Mesenchymal stem cell (in vitro differentiated cells and primary cell): ENCODE results near the gene SYNE1.
A peak's percentile ranks its signal among the peaks of the same experiment; 100 is the strongest.

Experiments used
- DNase-seq: peaks from one replicate; pipeline ENCODE4 v3.0.0-alpha.2; 2013
- H2AFZ ChIP-seq: one replicate; pipeline ENCODE4 v1.6.1; 2013; ENCODE audit warnings: low read depth, mild to moderate bottlenecking, control low read depth, inconsistent platforms, low read length, moderate library complexity
- H2AK5ac ChIP-seq: 2 replicates; pipeline ENCODE4 v1.6.1; 2013; ENCODE audit warnings: low read length, moderate library complexity, mild to moderate bottlenecking, inconsistent platforms; ENCODE audit not compliant: severe bottlenecking
- H2BK120ac ChIP-seq: one replicate; pipeline ENCODE4 v1.6.1; 2013; ENCODE audit warnings: low read depth, mild to moderate bottlenecking, inconsistent platforms, low read length, moderate library complexity
- H2BK12ac ChIP-seq, 2 experiments: one replicate each; pipeline ENCODE4 v1.6.1; 2013; ENCODE audit warnings: inconsistent platforms in 2 of 2, low read length in 2 of 2, mild to moderate bottlenecking in 2 of 2, moderate library complexity in 2 of 2, control low read depth in 1 of 2
- H2BK15ac ChIP-seq: one replicate; pipeline ENCODE4 v1.6.1; 2013; ENCODE audit warnings: mild to moderate bottlenecking, low read depth, inconsistent platforms; ENCODE audit not compliant: poor library complexity, severe bottlenecking
- H2BK5ac ChIP-seq: 2 replicates; pipeline ENCODE4 v1.6.1; 2013; ENCODE audit warnings: low read depth, mild to moderate bottlenecking, low read length, control low read depth, inconsistent platforms; ENCODE audit not compliant: poor library complexity, severe bottlenecking
- H3K14ac ChIP-seq, 2 experiments: one replicate each; pipeline ENCODE4 v1.6.1; 2013; ENCODE audit warnings: inconsistent platforms in 2 of 2, low read length in 2 of 2, control low read depth in 1 of 2, mild to moderate bottlenecking in 1 of 2, moderate library complexity in 1 of 2
- H3K18ac ChIP-seq, 2 experiments: one replicate each; pipeline ENCODE4 v1.6.1; 2013; ENCODE audit warnings: inconsistent platforms in 2 of 2, low read length in 2 of 2, control low read depth in 1 of 2, low read depth in 1 of 2, mild to moderate bottlenecking in 1 of 2
- H3K23ac ChIP-seq, 2 experiments: one replicate each; pipeline ENCODE4 v1.6.1; 2013; ENCODE audit warnings: inconsistent platforms in 2 of 2, low read length in 2 of 2, mild to moderate bottlenecking in 2 of 2, moderate library complexity in 2 of 2, control low read depth in 1 of 2
- H3K27ac ChIP-seq: 2 replicates; pipeline ENCODE4 v1.5.1; 2013; ENCODE audit warnings: mild to moderate bottlenecking, moderate library complexity, low read length, control low read depth, inconsistent platforms; ENCODE audit not compliant: poor library complexity, severe bottlenecking
- H3K27me3 ChIP-seq, 2 experiments: 2 replicates each; pipeline versions ENCODE4 v1.6.1 to v1.7.0; 2013; ENCODE audit warnings: low read length in 2 of 2, mild to moderate bottlenecking in 2 of 2, moderate library complexity in 2 of 2, control low read depth in 1 of 2, inconsistent platforms in 1 of 2; ENCODE audit not compliant: control insufficient read depth in 1 of 2, insufficient read depth in 1 of 2
- H3K36me3 ChIP-seq, 2 experiments: 2 replicates each; pipeline versions ENCODE4 v1.6.1 to v1.7.0; 2013; ENCODE audit warnings: low read length in 2 of 2, control low read depth in 1 of 2, inconsistent platforms in 1 of 2, low read depth in 1 of 2, mild to moderate bottlenecking in 1 of 2; ENCODE audit not compliant: insufficient read depth in 2 of 2, control insufficient read depth in 1 of 2
- H3K4ac ChIP-seq, 2 experiments: one replicate each; pipeline ENCODE4 v1.6.1; 2013; ENCODE audit warnings: inconsistent platforms in 2 of 2, low read length in 2 of 2, mild to moderate bottlenecking in 2 of 2, moderate library complexity in 2 of 2, control low read depth in 1 of 2, low read depth in 1 of 2
- H3K4me1 ChIP-seq: 2 replicates; pipeline ENCODE4 v1.6.1; 2013; ENCODE audit warnings: low read depth, low read length, control low read depth; ENCODE audit not compliant: control insufficient read depth, insufficient read depth
- H3K4me2 ChIP-seq: 2 replicates; pipeline ENCODE4 v1.6.1; 2013; ENCODE audit warnings: low read length, mild to moderate bottlenecking, inconsistent platforms; ENCODE audit not compliant: poor library complexity, severe bottlenecking
- H3K4me3 ChIP-seq, 2 experiments: 2 replicates each; pipeline versions ENCODE4 v1.5.1 to v1.7.0; 2013; ENCODE audit warnings: low read length in 2 of 2, mild to moderate bottlenecking in 2 of 2, control low read depth in 1 of 2, low read depth in 1 of 2; ENCODE audit not compliant: insufficient read depth in 1 of 2
- H3K79me1 ChIP-seq: replicated peaks from 2 replicates; pipeline ENCODE4 v1.6.1; 2013; ENCODE audit warnings: mild to moderate bottlenecking, control low read depth, low read length, inconsistent platforms; ENCODE audit not compliant: poor library complexity, severe bottlenecking
- H3K9ac ChIP-seq: 2 replicates; pipeline ENCODE4 v1.7.0; 2013; ENCODE audit warnings: mild to moderate bottlenecking, low read length, moderate library complexity
- H3K9me3 ChIP-seq: 2 replicates; pipeline ENCODE4 v1.7.0; 2013; ENCODE audit warnings: mild to moderate bottlenecking, low read length; ENCODE audit not compliant: control insufficient read depth
- H4K8ac ChIP-seq: one replicate; pipeline ENCODE4 v1.6.1; 2013; ENCODE audit warnings: inconsistent platforms, mild to moderate bottlenecking, low read length, moderate library complexity
- H4K91ac ChIP-seq: one replicate; pipeline ENCODE4 v1.6.1; 2013; ENCODE audit warnings: mild to moderate bottlenecking, low read length, inconsistent platforms
- WGBS: methylation state at CpG from one replicate; pipeline ENCODE4 v1.1.7; 2013; ENCODE audit warnings: mixed read lengths; 5-methylcytosine and 5-hydroxymethylcytosine counted together

Gene SYNE1

GRCh38 chr6:152583888-152584287 lies 53.3 kb downstream of the SYNE1 start:
- WGBS: 93% methylated on average over 3 of the region's 3 CpGs
- Histone ChIP-seq H2BK15ac (no peak overlapping the region), H3K23ac (no peak overlapping the region), H4K91ac (no peak overlapping the region), H3K9ac (no peak overlapping the region), H3K4me3 (no peak overlapping the region), H3K27me3 (peaks cover 0 to 5% of the 10 kb centered on the region in 2 experiments), H2BK12ac (no peak overlapping the region), H3K4ac (no peak overlapping the region), H3K9me3 (no peaks in the 10 kb centered on the region), H3K27ac (no peak overlapping the region), H3K79me1 (no peaks in the 10 kb centered on the region), H2BK5ac (no peak overlapping the region), H3K36me3 (no peaks in the 10 kb centered on the region), H3K4me1 (no peaks in the 10 kb centered on the region), H2BK120ac (no peak overlapping the region), H3K14ac (no peak overlapping the region), H4K8ac (no peak overlapping the region), H3K18ac (no peak overlapping the region), H3K4me2 (no peak overlapping the region), H2AFZ (no peak overlapping the region), H2AK5ac (no peak overlapping the region)
- DNase-seq: no peak

GRCh38 chr6:152576525-152576924 lies 60.6 kb downstream of the SYNE1 start:
- H2BK5ac ChIP-seq: no peak overlapping the region
- no peak overlapping the region for H2BK120ac ChIP-seq
- no peak overlapping the region for H3K4ac ChIP-seq
- H2AK5ac ChIP-seq: no peak overlapping the region
- no CpG with 5 or more reads among the region's 1 CpG for whole genome bisulfite sequencing
- H3K27ac ChIP-seq: no peak overlapping the region
- H4K8ac ChIP-seq: no peak overlapping the region
- no peak overlapping the region for H2AFZ ChIP-seq
- H3K79me1 ChIP-seq: no peaks in the 10 kb centered on the region
- peak overlapping the region; percentile 9 for H3K9ac ChIP-seq
- no peak overlapping the region for H3K18ac ChIP-seq
- no peak overlapping the region for H4K91ac ChIP-seq
- peaks cover 0 to under 1% of the 10 kb centered on the region in 2 experiments for H3K27me3 ChIP-seq
- H3K4me1 ChIP-seq: no peaks in the 10 kb centered on the region
- no peaks in the 10 kb centered on the region for H3K9me3 ChIP-seq
- H2BK12ac ChIP-seq: no peak overlapping the region
- no peak overlapping the region for H3K4me2 ChIP-seq
- no peak overlapping the region for H3K14ac ChIP-seq
- no peak overlapping the region for H3K4me3 ChIP-seq
- H2BK15ac ChIP-seq: no peak overlapping the region
- no peak for DNase-seq
- no peak overlapping the region for H3K23ac ChIP-seq
- no peaks in the 10 kb centered on the region for H3K36me3 ChIP-seq

GRCh38 chr6:152575621-152576150 lies 61.5 kb downstream of the SYNE1 start:
- Histone ChIP-seq H2BK5ac (no peak overlapping the region), H4K8ac (no peak overlapping the region), H3K4me2 (no peak overlapping the region), H3K4me3 (no peak overlapping the region), H3K27me3 (peaks cover 0 to under 1% of the 10 kb centered on the region in 2 experiments), H3K4me1 (no peaks in the 10 kb centered on the region), H3K36me3 (no peaks in the 10 kb centered on the region), H4K91ac (no peak overlapping the region), H3K4ac (no peak overlapping the region), H3K14ac (no peak overlapping the region), H3K18ac (no peak overlapping the region), H2AFZ (no peak overlapping the region), H3K79me1 (no peaks in the 10 kb centered on the region), H3K9me3 (no peaks in the 10 kb centered on the region), H3K27ac (no peak overlapping the region), H3K9ac (peak overlapping the region; percentile 9), H2AK5ac (no peak overlapping the region), H3K23ac (no peak overlapping the region), H2BK120ac (no peak overlapping the region), H2BK15ac (no peak overlapping the region), H2BK12ac (no peak overlapping the region)
- WGBS: 62% methylated on average over 3 of the region's 4 CpGs
- peak; percentile 43 for DNase-seq

- WGBS: 65% methylated on average over 2 of the region's 2 CpGs
- no peak overlapping the region for H2AFZ ChIP-seq
- DNase-seq: no peak
These were observed 62.0 kb downstream of the SYNE1 start for GRCh38 chr6:152575161-152575560.

More at GRCh38 chr6:152575161-152575560, 62.0 kb downstream of the SYNE1 start:
- Histone ChIP-seq H3K4me1 (no peaks in the 10 kb centered on the region), H2BK5ac (no peak overlapping the region), H3K4me3 (no peak overlapping the region), H4K91ac (no peak overlapping the region), H3K9ac (no peak overlapping the region), H3K27me3 (peaks cover 0 to 6% of the 10 kb centered on the region in 2 experiments), H3K36me3 (no peaks in the 10 kb centered on the region), H3K9me3 (no peaks in the 10 kb centered on the region), H3K4ac (no peak overlapping the region), H2BK120ac (no peak overlapping the region), H3K27ac (no peak overlapping the region), H2BK12ac (no peak overlapping the region), H3K23ac (no peak overlapping the region), H3K18ac (no peak overlapping the region), H3K14ac (no peak overlapping the region), H2BK15ac (no peak overlapping the region), H2AK5ac (no peak overlapping the region), H3K79me1 (no peaks in the 10 kb centered on the region), H4K8ac (no peak overlapping the region), H3K4me2 (no peak overlapping the region)
